Mesenchymal stem cell (in vitro differentiated cells and primary cell): Measurements from ENCODE around the gene GARNL3.

Experiments
- DNase-seq: peaks from one replicate; pipeline ENCODE4 v3.0.0-alpha.2; 2013
- H2AFZ ChIP-seq: one replicate; pipeline ENCODE4 v1.6.1; 2013; ENCODE audit warnings: low read depth, mild to moderate bottlenecking, control low read depth, inconsistent platforms, low read length, moderate library complexity
- H2AK5ac ChIP-seq: 2 replicates; pipeline ENCODE4 v1.6.1; 2013; ENCODE audit warnings: low read length, moderate library complexity, mild to moderate bottlenecking, inconsistent platforms; ENCODE audit not compliant: severe bottlenecking
- H2BK120ac ChIP-seq: one replicate; pipeline ENCODE4 v1.6.1; 2013; ENCODE audit warnings: low read depth, mild to moderate bottlenecking, inconsistent platforms, low read length, moderate library complexity
- H2BK12ac ChIP-seq, 2 experiments: one replicate each; pipeline ENCODE4 v1.6.1; 2013; ENCODE audit warnings: inconsistent platforms in 2 of 2, low read length in 2 of 2, mild to moderate bottlenecking in 2 of 2, moderate library complexity in 2 of 2, control low read depth in 1 of 2
- H2BK15ac ChIP-seq: one replicate; pipeline ENCODE4 v1.6.1; 2013; ENCODE audit warnings: mild to moderate bottlenecking, low read depth, inconsistent platforms; ENCODE audit not compliant: poor library complexity, severe bottlenecking
- H2BK5ac ChIP-seq: 2 replicates; pipeline ENCODE4 v1.6.1; 2013; ENCODE audit warnings: low read depth, mild to moderate bottlenecking, low read length, control low read depth, inconsistent platforms; ENCODE audit not compliant: poor library complexity, severe bottlenecking
- H3K14ac ChIP-seq, 2 experiments: one replicate each; pipeline ENCODE4 v1.6.1; 2013; ENCODE audit warnings: inconsistent platforms in 2 of 2, low read length in 2 of 2, control low read depth in 1 of 2, mild to moderate bottlenecking in 1 of 2, moderate library complexity in 1 of 2
- H3K18ac ChIP-seq, 2 experiments: one replicate each; pipeline ENCODE4 v1.6.1; 2013; ENCODE audit warnings: inconsistent platforms in 2 of 2, low read length in 2 of 2, control low read depth in 1 of 2, low read depth in 1 of 2, mild to moderate bottlenecking in 1 of 2
- H3K23ac ChIP-seq, 2 experiments: one replicate each; pipeline ENCODE4 v1.6.1; 2013; ENCODE audit warnings: inconsistent platforms in 2 of 2, low read length in 2 of 2, mild to moderate bottlenecking in 2 of 2, moderate library complexity in 2 of 2, control low read depth in 1 of 2
- H3K27ac ChIP-seq: 2 replicates; pipeline ENCODE4 v1.5.1; 2013; ENCODE audit warnings: mild to moderate bottlenecking, moderate library complexity, low read length, control low read depth, inconsistent platforms; ENCODE audit not compliant: poor library complexity, severe bottlenecking
- H3K27me3 ChIP-seq, 2 experiments: 2 replicates each; pipeline versions ENCODE4 v1.6.1 to v1.7.0; 2013; ENCODE audit warnings: low read length in 2 of 2, mild to moderate bottlenecking in 2 of 2, moderate library complexity in 2 of 2, control low read depth in 1 of 2, inconsistent platforms in 1 of 2; ENCODE audit not compliant: control insufficient read depth in 1 of 2, insufficient read depth in 1 of 2
- H3K36me3 ChIP-seq, 2 experiments: 2 replicates each; pipeline versions ENCODE4 v1.6.1 to v1.7.0; 2013; ENCODE audit warnings: low read length in 2 of 2, control low read depth in 1 of 2, inconsistent platforms in 1 of 2, low read depth in 1 of 2, mild to moderate bottlenecking in 1 of 2; ENCODE audit not compliant: insufficient read depth in 2 of 2, control insufficient read depth in 1 of 2
- H3K4ac ChIP-seq, 2 experiments: one replicate each; pipeline ENCODE4 v1.6.1; 2013; ENCODE audit warnings: inconsistent platforms in 2 of 2, low read length in 2 of 2, mild to moderate bottlenecking in 2 of 2, moderate library complexity in 2 of 2, control low read depth in 1 of 2, low read depth in 1 of 2
- H3K4me1 ChIP-seq: 2 replicates; pipeline ENCODE4 v1.6.1; 2013; ENCODE audit warnings: low read depth, low read length, control low read depth; ENCODE audit not compliant: control insufficient read depth, insufficient read depth
- H3K4me2 ChIP-seq: 2 replicates; pipeline ENCODE4 v1.6.1; 2013; ENCODE audit warnings: low read length, mild to moderate bottlenecking, inconsistent platforms; ENCODE audit not compliant: poor library complexity, severe bottlenecking
- H3K4me3 ChIP-seq, 2 experiments: 2 replicates each; pipeline versions ENCODE4 v1.5.1 to v1.7.0; 2013; ENCODE audit warnings: low read length in 2 of 2, mild to moderate bottlenecking in 2 of 2, control low read depth in 1 of 2, low read depth in 1 of 2; ENCODE audit not compliant: insufficient read depth in 1 of 2
- H3K79me1 ChIP-seq: replicated peaks from 2 replicates; pipeline ENCODE4 v1.6.1; 2013; ENCODE audit warnings: mild to moderate bottlenecking, control low read depth, low read length, inconsistent platforms; ENCODE audit not compliant: poor library complexity, severe bottlenecking
- H3K9ac ChIP-seq: 2 replicates; pipeline ENCODE4 v1.7.0; 2013; ENCODE audit warnings: mild to moderate bottlenecking, low read length, moderate library complexity
- H3K9me3 ChIP-seq: 2 replicates; pipeline ENCODE4 v1.7.0; 2013; ENCODE audit warnings: mild to moderate bottlenecking, low read length; ENCODE audit not compliant: control insufficient read depth
- H4K8ac ChIP-seq: one replicate; pipeline ENCODE4 v1.6.1; 2013; ENCODE audit warnings: inconsistent platforms, mild to moderate bottlenecking, low read length, moderate library complexity
- H4K91ac ChIP-seq: one replicate; pipeline ENCODE4 v1.6.1; 2013; ENCODE audit warnings: mild to moderate bottlenecking, low read length, inconsistent platforms
- WGBS: methylation state at CpG from one replicate; pipeline ENCODE4 v1.1.7; 2013; ENCODE audit warnings: mixed read lengths; 5-methylcytosine and 5-hydroxymethylcytosine counted together

The GARNL3 gene

DNA sequence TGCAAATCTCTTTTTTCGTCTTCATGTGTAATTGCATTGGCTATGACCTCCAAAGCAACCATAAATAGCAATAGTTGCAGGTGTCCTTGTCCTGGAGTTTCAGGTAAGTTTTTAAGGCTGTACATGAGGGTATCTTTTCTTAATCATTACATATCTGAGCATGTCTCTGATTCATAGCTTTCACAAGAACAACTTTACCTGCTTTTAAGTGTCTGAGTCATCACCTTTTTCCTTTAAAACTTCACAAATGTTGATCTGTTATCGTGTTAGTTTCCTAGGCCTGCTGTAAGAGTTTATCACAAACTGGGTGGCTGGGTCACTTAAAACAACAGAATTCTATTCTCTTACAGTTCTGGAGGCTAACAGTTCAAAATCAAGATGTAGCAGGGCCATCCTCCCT, 13.8 kb downstream of the GARNL3 start:
- WGBS: 95% methylated on average over 2 of the region's 2 CpGs
- Histone ChIP-seq H2BK5ac (no peak overlapping the region), H2BK120ac (no peak overlapping the region), H3K23ac (no peak overlapping the region), H3K4me1 (no peaks in the 10 kb centered on the region), H2BK15ac (no peak overlapping the region), H4K8ac (no peak overlapping the region), H3K14ac (no peak overlapping the region), H3K9ac (no peak overlapping the region), H3K4me3 (no peak overlapping the region), H3K36me3 (no peaks in the 10 kb centered on the region), H4K91ac (no peak overlapping the region), H3K79me1 (no peaks in the 10 kb centered on the region), H3K4me2 (no peak overlapping the region), H3K27me3 (peaks cover 0 to 70% of the 10 kb centered on the region in 2 experiments), H3K27ac (no peak overlapping the region), H3K9me3 (no peaks in the 10 kb centered on the region), H3K18ac (no peak overlapping the region), H2AK5ac (no peak overlapping the region), H2BK12ac (no peak overlapping the region), H2AFZ (no peak overlapping the region), H3K4ac (no peak overlapping the region)
- no peak for DNase-seq

DNA sequence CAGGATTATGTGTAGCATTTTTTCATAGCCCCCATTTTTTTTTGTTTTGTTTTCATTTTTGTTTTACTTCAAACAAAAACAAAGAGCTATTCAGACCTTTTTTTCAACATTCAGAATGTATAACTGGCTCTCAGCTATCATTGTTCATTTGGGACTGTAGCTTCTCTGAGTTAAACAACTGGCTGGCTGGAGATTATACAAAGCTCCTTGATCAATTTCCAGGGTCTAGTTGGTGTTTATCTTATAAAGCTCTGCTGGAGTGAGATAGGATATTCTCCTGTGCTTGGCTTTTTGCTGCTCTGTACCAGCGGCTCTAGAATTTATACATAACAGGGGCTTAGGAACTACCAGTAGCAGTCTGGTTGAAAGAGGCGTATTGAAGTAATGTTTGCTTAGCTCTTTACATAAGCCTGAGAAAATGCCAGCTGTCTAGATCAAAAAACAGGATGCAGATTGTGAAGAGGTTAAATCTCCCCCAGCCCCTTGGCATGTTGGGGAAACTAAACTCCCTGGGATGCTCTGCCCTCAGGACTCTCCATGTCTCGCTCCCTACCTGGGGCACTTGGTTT, 15.2 kb downstream of the GARNL3 start:
- Histone ChIP-seq H2BK5ac (no peak overlapping the region), H2AFZ (no peak overlapping the region), H3K9ac (no peak overlapping the region), H2BK15ac (no peak overlapping the region), H3K4me3 (no peak overlapping the region), H2AK5ac (no peak overlapping the region), H3K14ac (no peak overlapping the region), H3K4ac (no peak overlapping the region), H3K36me3 (no peaks in the 10 kb centered on the region), H2BK120ac (no peak overlapping the region), H3K27ac (no peak overlapping the region), H3K4me1 (no peaks in the 10 kb centered on the region), H3K23ac (no peak overlapping the region), H3K9me3 (no peaks in the 10 kb centered on the region), H3K18ac (no peak overlapping the region), H3K79me1 (no peaks in the 10 kb centered on the region), H4K8ac (no peak overlapping the region), H3K27me3 (peaks cover 0 to 59% of the 10 kb centered on the region in 2 experiments), H4K91ac (no peak overlapping the region), H3K4me2 (no peak overlapping the region), H2BK12ac (no peak overlapping the region)
- DNase-seq: no peak
- WGBS: 91% methylated on average over 3 of the region's 3 CpGs

DNA sequence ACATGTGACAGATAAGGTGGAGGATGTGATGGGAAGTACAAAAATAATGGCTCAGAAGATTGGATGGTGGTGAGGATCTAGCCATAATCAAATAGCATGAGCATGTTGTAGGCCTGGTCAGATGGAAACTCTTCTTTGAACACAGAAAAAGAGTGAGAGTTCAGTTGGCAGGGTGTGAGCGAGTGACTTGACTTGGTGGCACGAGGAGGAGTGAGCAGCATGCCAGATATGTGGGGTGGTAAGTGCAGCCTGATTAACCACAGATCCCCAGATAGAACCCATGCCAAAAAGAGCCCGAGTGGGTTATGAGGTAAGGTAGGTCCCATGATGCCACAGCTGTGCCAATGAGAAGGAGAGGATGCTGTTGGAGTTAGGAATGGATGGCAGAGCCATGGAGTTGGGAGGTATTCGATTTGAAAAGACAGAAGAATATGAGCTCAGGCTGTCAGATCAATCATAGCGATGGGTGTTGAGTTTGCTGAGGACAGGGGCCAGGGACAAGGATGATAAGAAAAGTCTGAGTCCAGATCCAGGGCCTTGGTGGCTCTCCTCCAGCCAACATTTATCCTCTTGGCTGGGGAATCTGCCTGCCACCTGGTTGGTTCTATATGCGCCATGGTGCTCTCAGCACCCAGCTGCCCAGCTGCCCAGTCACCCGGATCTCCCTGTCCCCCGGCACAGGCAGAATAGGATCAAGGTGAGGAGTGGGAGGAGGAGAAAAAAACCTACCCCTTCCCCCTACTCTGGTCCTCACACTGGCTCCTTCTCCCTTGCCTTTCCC, 16.5 kb downstream of the GARNL3 start:
- 89% methylated on average over 6 of the region's 8 CpGs for WGBS
- Histone ChIP-seq H3K4me2 (no peak overlapping the region), H3K4me1 (no peaks in the 10 kb centered on the region)

DNA sequence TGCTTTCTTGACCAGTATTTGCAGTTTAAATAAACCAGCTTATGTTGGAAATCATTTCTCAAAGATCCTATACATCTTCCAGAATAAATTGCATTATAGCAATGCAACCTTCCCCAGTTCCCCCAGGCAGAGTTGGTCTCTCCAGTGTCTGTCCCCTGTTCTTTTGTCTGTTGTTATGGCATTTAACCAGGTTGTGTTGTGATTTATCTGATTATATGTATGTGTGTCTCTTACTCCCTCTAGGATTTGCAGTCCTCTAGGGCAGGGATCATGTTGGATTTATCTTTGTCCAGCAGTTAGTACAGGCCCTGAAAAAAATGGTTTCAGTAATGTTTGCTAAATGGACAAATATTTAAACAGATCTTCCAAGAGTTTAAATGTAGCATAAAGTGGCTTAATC, 17.3 kb downstream of the GARNL3 start:
- H3K4me3 ChIP-seq: no peak overlapping the region
- H4K91ac ChIP-seq: no peak overlapping the region
- H4K8ac ChIP-seq: no peak overlapping the region
- no peak overlapping the region for H2AFZ ChIP-seq
- no peaks in the 10 kb centered on the region for H3K9me3 ChIP-seq
- H3K27me3 ChIP-seq: peaks cover 0 to 53% of the 10 kb centered on the region in 2 experiments
- no peak for DNase-seq
- H3K4me2 ChIP-seq: no peak overlapping the region
- H3K36me3 ChIP-seq: no peaks in the 10 kb centered on the region
- no peak overlapping the region for H2BK15ac ChIP-seq
- H3K9ac ChIP-seq: no peak overlapping the region
- H3K4me1 ChIP-seq: no peaks in the 10 kb centered on the region
- H3K27ac ChIP-seq: no peak overlapping the region
- no peaks in the 10 kb centered on the region for H3K79me1 ChIP-seq
- no peak overlapping the region for H2BK5ac ChIP-seq
- H2BK12ac ChIP-seq: no peak overlapping the region
- no peak overlapping the region for H2BK120ac ChIP-seq
- H3K4ac ChIP-seq: no peak overlapping the region
- no peak overlapping the region for H3K14ac ChIP-seq
- H3K23ac ChIP-seq: no peak overlapping the region
- H3K18ac ChIP-seq: no peak overlapping the region
- H2AK5ac ChIP-seq: no peak overlapping the region

More for the DNA sequence above, 16.5 kb downstream of the GARNL3 start:
- H3K27ac ChIP-seq: no peak overlapping the region
- no peak overlapping the region for H3K14ac ChIP-seq
- H3K27me3 ChIP-seq: peaks cover 0 to 53% of the 10 kb centered on the region in 2 experiments
- H2BK12ac ChIP-seq: no peak overlapping the region
- no peaks in the 10 kb centered on the region for H3K36me3 ChIP-seq
- H2AK5ac ChIP-seq: no peak overlapping the region
- no peak overlapping the region for H4K8ac ChIP-seq
- DNase-seq: no peak
- H3K18ac ChIP-seq: no peak overlapping the region
- H2BK120ac ChIP-seq: no peak overlapping the region
- no peak overlapping the region for H3K4me3 ChIP-seq
- H4K91ac ChIP-seq: no peak overlapping the region
- no peak overlapping the region for H2AFZ ChIP-seq
- no peak overlapping the region for H3K4ac ChIP-seq
- H2BK15ac ChIP-seq: no peak overlapping the region
- no peak overlapping the region for H3K9ac ChIP-seq
- no peaks in the 10 kb centered on the region for H3K79me1 ChIP-seq
- no peak overlapping the region for H3K23ac ChIP-seq
- H3K9me3 ChIP-seq: no peaks in the 10 kb centered on the region
- no peak overlapping the region for H2BK5ac ChIP-seq
